Activated T-cell treated with anti-CD3 and anti-CD28 coated beads for 48 hours (primary cell): ENCODE measurements around the gene TRIM43.
"Not testable (repeated sequence)": the region's sequence is repeated elsewhere in the genome, so short reads cannot be mapped to it uniquely, and the experiment has no call there.

ENCODE experiments used
- DNase-seq: peaks from one replicate; pipeline ENCODE4 v3.0.0-alpha.2; 2020; ENCODE audit warnings: low read depth

The TRIM43 gene

GRCh38 chr2:95641787-95642186 is 50.0 kb downstream of the TRIM43 start:
- DNase-seq = not testable (repeated sequence)

GRCh38 chr2:95642360-95642759 is 50.6 kb downstream of the TRIM43 start:
- not testable (repeated sequence) for DNase-seq

GRCh38 chr2:95642951-95643350 is 51.1 kb downstream of the TRIM43 start:
- not testable (repeated sequence) for DNase-seq

GRCh38 chr2:95645312-95645711 is 53.5 kb downstream of the TRIM43 start:
- not testable (repeated sequence) for DNase-seq

GRCh38 chr2:95646274-95646994 is 54.6 kb downstream of the TRIM43 start:
- DNase-seq = not testable (repeated sequence)

- not testable (repeated sequence) for DNase-seq
These were observed 57.2 kb downstream of the TRIM43 start for GRCh38 chr2:95648894-95649544.
